Kidney epithelial cell (primary cell): ENCODE data around the gene ABHD5. TPM values are rescaled to one million over a fixed set of nuclear protein-coding genes. Genes with fewer than 3 reads are reported as not detected.

Experiments
- DNase-seq: peaks from one replicate; pipeline ENCODE4 v3.0.0-alpha.2; 2010; ENCODE audit warnings: low read depth
- H3K27me3 ChIP-seq: 2 replicates; pipeline ENCODE4 v1.6.0; 2011; ENCODE audit warnings: low read length; ENCODE audit not compliant: control insufficient read depth, insufficient read depth
- H3K36me3 ChIP-seq: 2 replicates; pipeline ENCODE4 v1.5.1; 2011; ENCODE audit warnings: low read length; ENCODE audit not compliant: control insufficient read depth, insufficient read depth
- H3K4me3 ChIP-seq: 2 replicates; pipeline ENCODE4 v1.5.1; 2011; ENCODE audit warnings: low read depth, mild to moderate bottlenecking, control low read depth, low read length
- total RNA-seq: library from RNA; depleted of rRNA; stranded (reverse); fragments of >200 nt; gene quantifications from 2 replicates; pipeline ENCODE4 v1.2.3, GENCODE V29; 2015
- TF ChIP-seq, protein P1 (sequence below): IDR thresholded peaks from 2 replicates; pipeline ENCODE4 v1.5.1; 2011; ENCODE audit warnings: mild to moderate bottlenecking, moderate library complexity, low read length, control low read depth, inconsistent platforms; ENCODE audit not compliant: insufficient read depth, poor library complexity, severe bottlenecking

ABHD5 gene
- total RNA-seq, 1 donor from 2014 or later = 23.4 TPM

DNA sequence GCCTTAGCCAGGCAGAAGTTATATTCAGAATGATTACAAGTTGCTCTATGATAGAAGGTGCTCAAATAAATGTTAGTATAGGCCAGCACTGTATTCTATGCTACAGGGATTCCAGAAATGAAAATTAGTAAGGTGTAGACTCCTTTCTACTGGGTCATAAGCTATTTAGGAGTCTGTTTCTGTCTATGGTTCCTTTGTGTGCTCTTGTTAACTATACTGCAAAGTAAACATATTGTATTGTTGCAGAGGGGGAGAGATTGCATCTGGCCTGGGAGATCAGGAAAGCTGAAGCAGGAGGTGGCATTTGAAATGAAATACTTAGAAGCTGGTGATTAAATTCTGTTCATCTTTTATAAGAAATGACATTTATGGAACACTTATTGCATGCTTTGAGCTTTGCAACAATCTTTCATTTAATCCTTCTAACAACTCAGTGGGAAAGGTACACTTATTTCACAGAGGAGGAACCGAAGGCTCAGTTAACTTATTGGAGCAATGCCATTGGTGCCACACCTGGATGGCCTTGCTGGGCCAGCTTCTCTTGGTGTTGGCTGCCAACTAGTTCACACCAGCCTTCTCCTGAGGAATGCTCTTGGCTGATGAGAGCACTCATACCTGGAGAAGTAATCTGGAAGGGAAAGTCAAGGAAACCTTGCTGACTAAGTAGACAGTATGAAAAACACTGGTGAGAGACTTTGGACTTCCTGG is 39.1 kb downstream of the ABHD5 start:
- Histone ChIP-seq H3K36me3 (no peaks in the 10 kb centered on the region), H3K27me3 (no peaks in the 10 kb centered on the region)
- TF ChIP-seq, protein P1, sequence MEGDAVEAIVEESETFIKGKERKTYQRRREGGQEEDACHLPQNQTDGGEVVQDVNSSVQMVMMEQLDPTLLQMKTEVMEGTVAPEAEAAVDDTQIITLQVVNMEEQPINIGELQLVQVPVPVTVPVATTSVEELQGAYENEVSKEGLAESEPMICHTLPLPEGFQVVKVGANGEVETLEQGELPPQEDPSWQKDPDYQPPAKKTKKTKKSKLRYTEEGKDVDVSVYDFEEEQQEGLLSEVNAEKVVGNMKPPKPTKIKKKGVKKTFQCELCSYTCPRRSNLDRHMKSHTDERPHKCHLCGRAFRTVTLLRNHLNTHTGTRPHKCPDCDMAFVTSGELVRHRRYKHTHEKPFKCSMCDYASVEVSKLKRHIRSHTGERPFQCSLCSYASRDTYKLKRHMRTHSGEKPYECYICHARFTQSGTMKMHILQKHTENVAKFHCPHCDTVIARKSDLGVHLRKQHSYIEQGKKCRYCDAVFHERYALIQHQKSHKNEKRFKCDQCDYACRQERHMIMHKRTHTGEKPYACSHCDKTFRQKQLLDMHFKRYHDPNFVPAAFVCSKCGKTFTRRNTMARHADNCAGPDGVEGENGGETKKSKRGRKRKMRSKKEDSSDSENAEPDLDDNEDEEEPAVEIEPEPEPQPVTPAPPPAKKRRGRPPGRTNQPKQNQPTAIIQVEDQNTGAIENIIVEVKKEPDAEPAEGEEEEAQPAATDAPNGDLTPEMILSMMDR = no peak

DNA sequence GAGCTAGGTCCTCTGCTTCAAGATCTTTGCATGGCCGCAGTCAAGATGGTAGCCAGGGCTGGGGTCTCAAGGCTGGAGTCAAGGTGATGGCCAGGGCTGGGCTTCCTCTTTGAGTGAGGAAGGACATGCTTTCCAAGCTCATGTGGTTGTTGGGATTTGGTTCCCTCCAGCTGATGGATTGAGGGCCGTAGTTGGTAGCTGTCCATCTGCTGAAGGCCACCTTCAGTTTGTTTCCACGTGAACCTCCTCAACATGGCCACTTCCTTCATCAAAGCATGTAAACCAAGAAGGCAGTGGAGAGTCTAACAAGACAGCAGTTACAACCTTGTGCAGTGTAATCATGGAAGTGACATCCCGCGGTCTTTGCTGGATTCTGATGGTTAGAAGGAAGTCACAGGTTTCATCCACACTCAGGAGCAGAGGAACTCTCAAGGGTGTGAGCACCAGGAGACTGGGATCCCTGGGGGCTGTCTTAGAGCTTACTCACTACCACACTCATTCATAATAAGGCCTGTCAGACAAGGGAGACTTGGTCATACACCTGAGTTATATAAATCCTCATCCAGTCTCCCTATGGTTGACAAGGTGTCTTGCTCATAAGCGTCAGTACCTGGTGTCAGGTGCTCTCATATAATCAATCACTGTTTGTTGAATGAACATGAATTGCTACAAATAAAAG is 42.1 kb downstream of the ABHD5 start:
- TF ChIP-seq, protein P1 = no peak
- no peak for DNase-seq
- Histone ChIP-seq H3K4me3 (no peak overlapping the region), H3K27me3 (no peaks in the 10 kb centered on the region), H3K36me3 (no peaks in the 10 kb centered on the region)

More for the DNA sequence above, 39.1 kb downstream of the ABHD5 start:
- DNase-seq = no peak
- no peak overlapping the region for H3K4me3 ChIP-seq

DNA sequence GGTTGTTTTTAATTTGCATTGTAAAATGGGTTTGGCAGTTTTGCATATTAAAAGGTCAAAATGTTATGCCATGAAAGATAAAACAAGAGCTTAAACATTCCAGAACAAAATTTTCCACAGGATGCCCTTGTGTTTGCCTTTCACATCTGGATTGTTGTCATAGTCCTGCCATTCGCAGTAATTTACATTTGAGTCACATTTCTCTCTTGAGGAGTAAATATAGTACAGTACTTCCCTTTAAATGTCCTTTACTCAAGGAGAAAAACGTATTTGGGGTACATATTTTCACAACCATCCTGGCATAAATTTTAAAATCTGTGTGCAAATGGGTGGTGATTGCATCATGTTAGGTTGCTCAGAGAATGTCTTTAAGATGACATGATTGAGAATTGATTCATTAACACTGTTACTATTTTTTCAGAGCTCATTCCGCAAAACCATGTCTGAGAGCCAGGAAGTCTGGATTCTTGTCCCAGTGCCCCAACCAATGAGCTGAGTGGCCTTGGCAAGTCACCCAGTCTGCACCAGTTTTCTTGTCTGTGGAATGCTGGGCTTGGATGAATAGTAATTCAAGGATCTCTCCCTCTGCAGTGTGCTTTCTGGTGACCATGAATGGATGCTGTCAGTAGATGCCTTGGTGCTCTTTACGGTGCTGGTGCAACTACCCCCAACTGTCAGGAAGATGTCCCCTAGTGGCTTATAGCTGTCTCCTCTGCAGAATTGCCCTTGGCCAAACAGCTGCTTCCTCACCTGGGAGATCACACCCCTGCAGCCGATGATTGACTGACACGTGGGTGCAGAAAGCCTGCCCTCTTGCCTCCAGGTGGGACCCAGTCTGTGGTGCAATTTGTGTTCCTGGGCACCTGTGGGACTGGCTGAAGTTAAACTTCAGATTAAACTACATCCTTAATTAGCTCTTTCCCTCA is 43.0 kb downstream of the ABHD5 start:
- Histone ChIP-seq H3K27me3 (no peaks in the 10 kb centered on the region), H3K36me3 (no peaks in the 10 kb centered on the region), H3K4me3 (no peak overlapping the region)
- DNase-seq = no peak
- TF ChIP-seq, protein P1 = no peak

DNA sequence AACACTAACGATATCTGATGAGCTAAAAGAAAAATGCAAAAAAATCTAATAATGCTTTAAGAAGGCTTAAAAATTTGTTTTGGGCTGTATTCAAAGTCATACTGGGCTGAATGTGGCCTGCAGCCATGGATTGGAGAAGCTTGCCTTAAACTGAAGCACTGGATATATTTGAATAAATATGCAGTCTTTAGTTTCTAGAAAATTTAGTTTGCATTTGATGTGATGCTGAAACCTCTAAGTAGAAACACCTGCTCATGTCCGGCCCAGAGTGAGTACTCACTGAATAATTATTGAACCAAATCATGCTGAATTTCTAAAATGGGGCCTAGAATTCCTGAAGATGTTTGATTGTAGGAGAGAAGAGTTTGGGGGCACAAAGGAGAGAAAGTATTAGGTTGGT is 43.9 kb downstream of the ABHD5 start:
- Histone ChIP-seq H3K27me3 (no peaks in the 10 kb centered on the region), H3K36me3 (no peaks in the 10 kb centered on the region), H3K4me3 (no peak overlapping the region)
- TF ChIP-seq, protein P1 = no peak
- DNase-seq = no peak

DNA sequence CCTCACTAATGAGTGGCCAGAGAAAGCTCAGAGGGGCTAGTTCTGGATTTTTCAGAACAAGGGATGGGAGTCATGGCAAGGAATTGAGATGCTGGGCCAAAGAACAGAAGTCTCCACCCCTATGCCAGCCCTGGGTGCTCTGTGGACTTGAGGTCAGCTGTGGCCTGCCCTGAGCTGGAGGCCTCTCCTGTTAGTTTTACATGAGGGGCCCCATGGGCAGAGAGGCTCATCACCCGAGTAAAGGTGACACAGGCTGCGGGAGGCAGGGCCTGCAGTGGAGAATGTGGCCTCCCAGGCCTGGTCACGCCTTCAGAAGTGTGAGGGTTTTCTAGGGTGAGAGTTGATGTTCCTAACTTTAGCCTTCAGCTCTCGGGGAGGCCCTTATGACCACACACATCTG is 44.9 kb downstream of the ABHD5 start:
- Histone ChIP-seq H3K36me3 (no peaks in the 10 kb centered on the region), H3K27me3 (no peaks in the 10 kb centered on the region), H3K4me3 (no peak overlapping the region)
- TF ChIP-seq, protein P1 = no peak
- DNase-seq = no peak
